ENCODE results near the gene SYT8. TPM values are rescaled to one million over a fixed set of nuclear protein-coding genes. Genes with fewer than 3 reads are reported as not detected.

SYT8 gene
- total and polyA plus RNA-seq, 2 of the 8 experiments (the other 6 are each of a cell fraction or from before 2014, with no cell fraction given), result not detected

GRCh38 chr11:1856306-1857005, 21.7 kb downstream of the SYT8 start (continued):
- TF ChIP-seq CHD7 (IDR thresholded peaks at IDR 0.05; ENCODE audit: insufficient replicate concordance, low read length) (no peak), EP300 (IDR thresholded peaks at IDR 0.05; ENCODE audit: borderline replicate concordance in 1 of 2, low read depth in 2 of 2, low read length in 2 of 2) (no peak), NANOG (IDR thresholded peaks at IDR 0.05; ENCODE audit: insufficient read depth, low read depth, low read length, poor library complexity, severe bottlenecking) (no peak), GTF2F1 (IDR thresholded peaks at IDR 0.05; ENCODE audit: borderline replicate concordance, low read depth, low read length) (no peak)
